NCI-H524 (cell line): ENCODE data around the gene PGLYRP4.

Source experiments
- DNase-seq, 2 experiments: peaks; one replicate each; lab custom pipeline; 2025; lab: John Stamatoyannopoulos, UW

Gene PGLYRP4

GRCh38 chr1:153375511-153375910 is 26.9 kb upstream of the PGLYRP4 start, which contains the start of gene S100A12:
TSS of gene S100A12 (minus strand) at chr1:153375621. CDS start at chr1:153374592, 1,029 bp downstream.
- DNase-seq, result no peak

GRCh38 chr1:153374071-153374470 is 25.4 kb upstream of the PGLYRP4 start:
- no peak for DNase-seq

- DNase-seq, result no peak
These were observed 23.9 kb upstream of the PGLYRP4 start for GRCh38 chr1:153372571-153372970.

- no peak for DNase-seq
These were observed 22.6 kb upstream of the PGLYRP4 start for GRCh38 chr1:153371231-153371630.

- no peak for DNase-seq
These were observed 21.5 kb upstream of the PGLYRP4 start for GRCh38 chr1:153370146-153370545.

GRCh38 chr1:153368495-153368894 is 19.9 kb upstream of the PGLYRP4 start:
- DNase-seq, result no peak

- no peak for DNase-seq
These were observed 18.4 kb upstream of the PGLYRP4 start for GRCh38 chr1:153367090-153367489.

- DNase-seq, result no peak
These were observed 17.6 kb upstream of the PGLYRP4 start for GRCh38 chr1:153366261-153366660.

- no peak for DNase-seq
These were observed 17.1 kb upstream of the PGLYRP4 start for GRCh38 chr1:153365696-153366095.

- DNase-seq, result no peak
These were observed 16.4 kb upstream of the PGLYRP4 start for GRCh38 chr1:153364766-153365666.

- DNase-seq, result no peak
These were observed 15.5 kb upstream of the PGLYRP4 start for GRCh38 chr1:153364156-153364555.

GRCh38 chr1:153363641-153364040 is 15.0 kb upstream of the PGLYRP4 start:
- no peak for DNase-seq

GRCh38 chr1:153362187-153362775 is 13.6 kb upstream of the PGLYRP4 start:
- peak; percentile 67 to 87 for DNase-seq

GRCh38 chr1:153361480-153362109 is 13.0 kb upstream of the PGLYRP4 start:
- no peak for DNase-seq

- no peak for DNase-seq
These were observed 12.2 kb upstream of the PGLYRP4 start for GRCh38 chr1:153360592-153361479.

- no peak for DNase-seq
These were observed 11.5 kb upstream of the PGLYRP4 start for GRCh38 chr1:153360190-153360589.

GRCh38 chr1:153359241-153359640 is 10.6 kb upstream of the PGLYRP4 start:
- no peak for DNase-seq

- no peak for DNase-seq
These were observed 10.0 kb upstream of the PGLYRP4 start for GRCh38 chr1:153358691-153358975.

- no peak for DNase-seq
These were observed 9.4 kb upstream of the PGLYRP4 start, which contains the start of gene S100A9 for GRCh38 chr1:153357853-153358690. TSS of gene S100A9 (plus strand) at chr1:153357854. CDS start at chr1:153358284, 430 bp downstream.

GRCh38 chr1:153357076-153357852 is 8.6 kb upstream of the PGLYRP4 start:
- no peak for DNase-seq
